ENCODE results near the gene FER.

DNA sequence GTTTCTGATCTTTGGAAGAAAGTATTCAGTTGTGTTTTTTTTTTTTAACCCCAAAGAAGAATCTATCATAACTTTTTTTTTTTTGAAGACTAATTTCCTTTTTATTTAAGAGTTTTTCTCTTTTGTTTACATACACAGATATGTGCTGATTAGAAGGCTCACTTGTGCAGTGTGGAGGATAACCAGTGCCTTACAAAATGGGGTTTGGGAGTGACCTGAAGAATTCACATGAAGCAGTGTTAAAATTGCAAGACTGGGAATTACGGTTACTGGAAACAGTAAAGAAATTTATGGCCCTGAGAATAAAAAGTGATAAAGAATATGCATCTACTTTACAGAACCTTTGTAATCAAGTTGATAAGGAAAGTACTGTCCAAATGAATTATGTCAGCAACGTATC, 50.3 kb downstream of the FER start:
- TF ChIP-seq, protein P1, sequence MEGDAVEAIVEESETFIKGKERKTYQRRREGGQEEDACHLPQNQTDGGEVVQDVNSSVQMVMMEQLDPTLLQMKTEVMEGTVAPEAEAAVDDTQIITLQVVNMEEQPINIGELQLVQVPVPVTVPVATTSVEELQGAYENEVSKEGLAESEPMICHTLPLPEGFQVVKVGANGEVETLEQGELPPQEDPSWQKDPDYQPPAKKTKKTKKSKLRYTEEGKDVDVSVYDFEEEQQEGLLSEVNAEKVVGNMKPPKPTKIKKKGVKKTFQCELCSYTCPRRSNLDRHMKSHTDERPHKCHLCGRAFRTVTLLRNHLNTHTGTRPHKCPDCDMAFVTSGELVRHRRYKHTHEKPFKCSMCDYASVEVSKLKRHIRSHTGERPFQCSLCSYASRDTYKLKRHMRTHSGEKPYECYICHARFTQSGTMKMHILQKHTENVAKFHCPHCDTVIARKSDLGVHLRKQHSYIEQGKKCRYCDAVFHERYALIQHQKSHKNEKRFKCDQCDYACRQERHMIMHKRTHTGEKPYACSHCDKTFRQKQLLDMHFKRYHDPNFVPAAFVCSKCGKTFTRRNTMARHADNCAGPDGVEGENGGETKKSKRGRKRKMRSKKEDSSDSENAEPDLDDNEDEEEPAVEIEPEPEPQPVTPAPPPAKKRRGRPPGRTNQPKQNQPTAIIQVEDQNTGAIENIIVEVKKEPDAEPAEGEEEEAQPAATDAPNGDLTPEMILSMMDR (optimal IDR thresholded peaks at IDR 0.05 in 1 of 3, IDR thresholded peaks at IDR 0.05 in 1 of 3, conservative IDR thresholded peaks at IDR 0.05 in 1 of 3; ENCODE audit: extremely low read depth in 1 of 3, insufficient read depth in 2 of 3, low read length in 3 of 3): no peak
- no peak for TF ChIP-seq EZH2 (IDR thresholded peaks at IDR 0.05; ENCODE audit: low read length)

Measured in keratinocyte (primary cell).